Lower lobe of right lung (tissue), 2 donors: Measurements from ENCODE around the gene ARHGAP25. TPM values are rescaled to one million over a fixed set of nuclear protein-coding genes. Genes with fewer than 3 reads are reported as not detected.

Experiments
- ATAC-seq, 2 donors: fragments of 200-7000 bp; cut with Tn5 transposase; one replicate each; pipeline ENCODE4 v1.9.1; 2020 to 2022; ENCODE audit warnings: mild to moderate bottlenecking in 2 of 2, moderate library complexity in 2 of 2
- DNase-seq: peaks from one replicate; pipeline ENCODE4 v3.0.0-alpha.2; 2020
- H3K27ac ChIP-seq: fragments of 200-600 bp; one replicate; pipeline ENCODE4 v1.8.0; 2022
- H3K27me3 ChIP-seq: fragments of 200-600 bp; one replicate; pipeline ENCODE4 v1.8.0; 2022; ENCODE audit warnings: low read depth
- H3K36me3 ChIP-seq: fragments of 200-600 bp; one replicate; pipeline ENCODE4 v1.8.0; 2022; ENCODE audit warnings: mild to moderate bottlenecking
- H3K4me1 ChIP-seq: fragments of 200-600 bp; one replicate; pipeline ENCODE4 v1.8.0; 2022
- H3K4me3 ChIP-seq: fragments of 200-600 bp; one replicate; pipeline ENCODE4 v1.8.0; 2022; ENCODE audit warnings: mild to moderate bottlenecking
- H3K9me3 ChIP-seq: fragments of 200-600 bp; one replicate; pipeline ENCODE4 v1.8.0; 2022
- intact Hi-C: fragments of 100-400 bp; cut with DNase I; formaldehyde crosslinking; loops from one replicate; pipeline ENCODE4 v1.11.0; 2022
- total RNA-seq: library from RNA; stranded (reverse); fragmentation: NEBNext Ultra II Directional; extraction: Animal tissue kit (Norgen Biotek cat#: 25700); gene quantifications from one replicate; pipeline ENCODE4 v1.2.1, GENCODE V29; 2021
- TF ChIP-seq, protein P1 (sequence below): fragments of 200-600 bp; IDR thresholded peaks from one replicate; pipeline ENCODE4 v1.8.0; 2022; ENCODE audit warnings: antibody characterized with exemption, mild to moderate bottlenecking
- donor health status: DM: no; HTN: yes; CAD: no; lungs with severe emphysema.

Gene ARHGAP25
- total RNA-seq, 1 donor from 2014 or later = 48.5 TPM

DNA sequence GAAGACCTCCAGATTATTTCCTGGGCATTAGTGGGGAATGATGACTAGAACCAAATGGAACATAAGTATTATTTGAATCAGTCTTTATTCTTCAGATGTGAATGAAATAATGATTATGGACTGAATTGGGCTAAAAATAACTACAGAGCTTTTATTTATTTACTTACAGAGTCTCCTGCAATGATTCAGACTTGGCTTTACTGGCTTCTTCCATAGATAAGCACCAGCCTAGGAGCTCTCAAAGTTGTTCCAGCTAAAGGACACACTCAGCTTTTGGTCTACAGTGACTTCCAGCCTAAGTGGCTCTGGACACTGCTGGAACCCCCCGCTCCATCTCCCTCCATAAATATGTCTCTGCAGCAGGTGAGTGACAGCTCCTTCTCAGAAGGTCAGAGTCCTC lies 24.3 kb upstream of the ARHGAP25 start:
- no peak overlapping the region for H3K4me3 ChIP-seq
- H3K36me3 ChIP-seq = no peaks in the 10 kb centered on the region
- TF ChIP-seq, protein P1, sequence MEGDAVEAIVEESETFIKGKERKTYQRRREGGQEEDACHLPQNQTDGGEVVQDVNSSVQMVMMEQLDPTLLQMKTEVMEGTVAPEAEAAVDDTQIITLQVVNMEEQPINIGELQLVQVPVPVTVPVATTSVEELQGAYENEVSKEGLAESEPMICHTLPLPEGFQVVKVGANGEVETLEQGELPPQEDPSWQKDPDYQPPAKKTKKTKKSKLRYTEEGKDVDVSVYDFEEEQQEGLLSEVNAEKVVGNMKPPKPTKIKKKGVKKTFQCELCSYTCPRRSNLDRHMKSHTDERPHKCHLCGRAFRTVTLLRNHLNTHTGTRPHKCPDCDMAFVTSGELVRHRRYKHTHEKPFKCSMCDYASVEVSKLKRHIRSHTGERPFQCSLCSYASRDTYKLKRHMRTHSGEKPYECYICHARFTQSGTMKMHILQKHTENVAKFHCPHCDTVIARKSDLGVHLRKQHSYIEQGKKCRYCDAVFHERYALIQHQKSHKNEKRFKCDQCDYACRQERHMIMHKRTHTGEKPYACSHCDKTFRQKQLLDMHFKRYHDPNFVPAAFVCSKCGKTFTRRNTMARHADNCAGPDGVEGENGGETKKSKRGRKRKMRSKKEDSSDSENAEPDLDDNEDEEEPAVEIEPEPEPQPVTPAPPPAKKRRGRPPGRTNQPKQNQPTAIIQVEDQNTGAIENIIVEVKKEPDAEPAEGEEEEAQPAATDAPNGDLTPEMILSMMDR = no peak
- H3K27me3 ChIP-seq = no peaks in the 10 kb centered on the region
- no peaks in the 10 kb centered on the region for H3K9me3 ChIP-seq
- no peak for DNase-seq
- peaks cover 6% of the 10 kb centered on the region for H3K4me1 ChIP-seq
- intact Hi-C loops = no loop called here
- H3K27ac ChIP-seq = no peak overlapping the region
- no peak for ATAC-seq

GRCh38 chr2:68710756-68711155 lies 23.9 kb upstream of the ARHGAP25 start:
- Histone ChIP-seq H3K27ac (no peak overlapping the region), H3K36me3 (no peaks in the 10 kb centered on the region), H3K9me3 (no peaks in the 10 kb centered on the region), H3K4me1 (peaks cover 10% of the 10 kb centered on the region), H3K4me3 (no peak overlapping the region), H3K27me3 (no peaks in the 10 kb centered on the region)
- DNase-seq (no peak), ATAC-seq (no peak)
- intact Hi-C loops = no loop called here
- TF ChIP-seq, protein P1 = no peak

DNA sequence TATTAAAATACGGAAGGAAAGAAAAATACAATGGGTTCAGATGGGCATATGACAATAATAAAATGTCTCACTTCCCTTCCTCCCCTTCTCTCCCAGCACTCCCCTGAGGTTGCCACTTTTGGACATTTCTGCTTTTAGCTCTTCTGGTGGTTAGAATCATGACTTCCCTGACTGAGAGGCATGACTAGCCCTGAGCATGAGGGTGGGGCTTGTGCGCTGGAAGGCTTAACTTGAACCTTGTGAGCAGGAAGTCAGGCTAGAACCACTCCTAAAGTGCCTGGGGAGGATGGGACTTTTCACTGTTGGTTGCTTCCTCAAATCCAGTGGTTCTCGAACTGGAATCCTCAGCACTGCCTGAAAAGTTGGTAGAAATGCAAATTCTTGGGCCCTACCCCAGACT lies 19.7 kb upstream of the ARHGAP25 start:
- Histone ChIP-seq H3K27ac (peak overlapping the region; percentile 60), H3K9me3 (no peaks in the 10 kb centered on the region), H3K4me1 (peaks cover 10% of the 10 kb centered on the region), H3K4me3 (no peak overlapping the region), H3K36me3 (no peaks in the 10 kb centered on the region), H3K27me3 (no peaks in the 10 kb centered on the region)
- TF ChIP-seq, protein P1 = no peak
- intact Hi-C loops = no loop called here
- DNase-seq (peak; percentile 85), ATAC-seq (peak; percentile 91 to 95)

DNA sequence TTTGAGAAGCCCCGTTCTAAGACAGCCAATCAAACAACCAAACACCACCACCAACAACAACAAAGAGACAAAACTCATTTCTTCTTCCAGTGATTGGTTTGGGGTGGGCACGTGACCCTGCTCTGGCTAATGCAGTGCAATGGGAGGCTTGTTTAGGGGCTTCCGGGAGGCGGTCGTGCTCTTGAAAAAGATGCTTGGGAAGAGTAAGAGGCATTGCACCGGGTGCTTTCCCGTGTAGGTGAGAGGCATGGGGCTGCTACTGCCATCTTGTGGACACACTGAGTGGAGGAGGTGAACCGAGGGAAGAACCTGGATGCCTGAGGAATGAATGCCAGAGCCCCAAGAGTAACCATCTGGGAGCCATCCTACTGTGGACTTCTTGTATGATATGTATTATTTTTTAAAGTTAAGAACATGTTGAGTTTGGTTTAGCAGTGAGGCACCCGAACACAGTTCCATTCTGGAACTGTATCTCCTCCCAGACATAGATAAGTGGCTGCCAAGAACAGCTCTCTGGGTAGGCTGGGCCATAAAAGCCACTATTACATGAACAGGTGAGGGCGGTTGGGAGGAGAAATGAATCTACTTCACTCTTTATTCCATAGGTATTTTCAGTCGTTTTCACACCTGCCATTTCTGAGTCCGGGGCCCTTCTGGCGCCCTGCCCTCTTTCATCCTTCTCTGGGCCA lies 19.1 kb upstream of the ARHGAP25 start:
- peak; percentile 58 for DNase-seq
- no peaks in the 10 kb centered on the region for H3K36me3 ChIP-seq
- H3K9me3 ChIP-seq = no peaks in the 10 kb centered on the region
- intact Hi-C loops = no loop called here
- ATAC-seq = peak; percentile 85 to 92
- no peak overlapping the region for H3K4me3 ChIP-seq
- TF ChIP-seq, protein P1 = peak; percentile 67
- H3K27ac ChIP-seq = peak overlapping the region; percentile 60
- H3K4me1 ChIP-seq = peaks cover 10% of the 10 kb centered on the region
- H3K27me3 ChIP-seq = no peaks in the 10 kb centered on the region

DNA sequence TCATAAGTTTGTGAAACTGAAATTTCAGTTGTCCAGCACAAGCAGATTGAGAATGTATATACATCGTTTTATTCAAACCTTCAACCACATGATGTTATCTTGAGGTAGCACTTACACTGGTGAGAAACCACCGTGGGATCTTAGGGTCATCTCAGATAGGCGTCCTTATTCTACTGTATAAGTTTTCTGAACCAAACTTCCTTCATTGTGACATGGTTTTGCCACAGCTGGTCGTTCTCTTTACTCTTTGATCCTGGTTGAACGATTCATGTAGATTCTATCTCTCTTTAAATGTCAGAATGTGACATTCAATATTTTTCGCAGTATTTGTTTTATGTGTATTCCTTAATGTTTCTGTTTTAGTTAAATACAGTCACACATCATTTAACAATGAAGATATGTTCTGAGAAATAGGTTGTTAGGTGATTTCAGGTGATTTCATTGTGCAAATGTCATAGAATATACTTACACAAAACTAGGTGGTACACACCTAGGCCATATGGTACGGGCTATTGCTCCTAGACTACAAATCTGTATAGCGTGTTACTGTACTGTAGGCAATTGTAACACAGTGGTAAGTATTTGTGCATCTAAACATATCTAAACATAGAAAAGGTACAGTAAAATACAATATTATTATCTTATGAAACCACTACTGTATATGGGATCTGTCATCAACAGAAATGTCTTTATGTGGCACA lies 17.9 kb upstream of the ARHGAP25 start:
- H3K27me3 ChIP-seq = no peaks in the 10 kb centered on the region
- TF ChIP-seq, protein P1 = no peak
- H3K9me3 ChIP-seq = no peaks in the 10 kb centered on the region
- H3K27ac ChIP-seq = no peak overlapping the region
- no peak for ATAC-seq
- DNase-seq = no peak
- intact Hi-C loops = no loop called here
- H3K36me3 ChIP-seq = no peaks in the 10 kb centered on the region
- H3K4me1 ChIP-seq = peaks cover 16% of the 10 kb centered on the region
- no peak overlapping the region for H3K4me3 ChIP-seq
